Type B pancreatic cell (in vitro differentiated cells): ENCODE data around the gene DNAI2. TPM values are rescaled to one million over a fixed set of nuclear protein-coding genes. Genes with fewer than 3 reads are reported as not detected.

ENCODE experiments used
- DNase-seq: peaks from one replicate; pipeline ENCODE4 v3.0.0; 2021; ENCODE audit warnings: mixed read lengths; ENCODE audit not compliant: unreplicated experiment; ENCODE audit errors: extremely low spot score
- H3K27ac Mint-ChIP-seq: 2 replicates; pipeline ENCODE4 v1.8.0; 2021; ENCODE audit warnings: mild to moderate bottlenecking, mixed read lengths
- H3K27me3 Mint-ChIP-seq: 2 replicates; pipeline ENCODE4 v1.8.0; 2021; ENCODE audit warnings: mixed read lengths
- H3K36me3 Mint-ChIP-seq: 2 replicates; pipeline ENCODE4 v1.8.0; 2021; ENCODE audit warnings: mixed read lengths
- H3K4me1 Mint-ChIP-seq: one replicate; pipeline ENCODE4 v1.8.0; 2021; ENCODE audit warnings: mixed read lengths; ENCODE audit not compliant: unreplicated experiment
- H3K4me3 Mint-ChIP-seq: 2 replicates; pipeline ENCODE4 v1.8.0; 2021; ENCODE audit warnings: mild to moderate bottlenecking, mixed read lengths
- H3K9me3 Mint-ChIP-seq: 2 replicates; pipeline ENCODE4 v1.8.0; 2021; ENCODE audit warnings: mixed read lengths
- total RNA-seq: library from RNA; stranded (reverse); gene quantifications from 2 replicates; pipeline ENCODE4 v1.2.1, GENCODE V29; 2021; ENCODE audit warnings: low replicate concordance
- TF ChIP-seq, protein P1 (sequence below): fragments of 200-600 bp; sonication (generic); conservative IDR thresholded peaks from 2 replicates; pipeline ENCODE4 v1.5.0; 2021; ENCODE audit warnings: antibody characterized with exemption, mild to moderate bottlenecking

Gene DNAI2
- total RNA-seq, 1 donor from 2014 or later, result 0.87 TPM

- DNase-seq, result no peak
- Mint-ChIP-seq H3K36me3 (no peaks in the 10 kb centered on the region), H3K27me3 (peaks cover 28% of the 10 kb centered on the region), H3K9me3 (no peaks in the 10 kb centered on the region), H3K4me3 (no peak overlapping the region), H3K4me1 (peaks cover 32% of the 10 kb centered on the region), H3K27ac (no peak overlapping the region)
- TF ChIP-seq, protein P1, sequence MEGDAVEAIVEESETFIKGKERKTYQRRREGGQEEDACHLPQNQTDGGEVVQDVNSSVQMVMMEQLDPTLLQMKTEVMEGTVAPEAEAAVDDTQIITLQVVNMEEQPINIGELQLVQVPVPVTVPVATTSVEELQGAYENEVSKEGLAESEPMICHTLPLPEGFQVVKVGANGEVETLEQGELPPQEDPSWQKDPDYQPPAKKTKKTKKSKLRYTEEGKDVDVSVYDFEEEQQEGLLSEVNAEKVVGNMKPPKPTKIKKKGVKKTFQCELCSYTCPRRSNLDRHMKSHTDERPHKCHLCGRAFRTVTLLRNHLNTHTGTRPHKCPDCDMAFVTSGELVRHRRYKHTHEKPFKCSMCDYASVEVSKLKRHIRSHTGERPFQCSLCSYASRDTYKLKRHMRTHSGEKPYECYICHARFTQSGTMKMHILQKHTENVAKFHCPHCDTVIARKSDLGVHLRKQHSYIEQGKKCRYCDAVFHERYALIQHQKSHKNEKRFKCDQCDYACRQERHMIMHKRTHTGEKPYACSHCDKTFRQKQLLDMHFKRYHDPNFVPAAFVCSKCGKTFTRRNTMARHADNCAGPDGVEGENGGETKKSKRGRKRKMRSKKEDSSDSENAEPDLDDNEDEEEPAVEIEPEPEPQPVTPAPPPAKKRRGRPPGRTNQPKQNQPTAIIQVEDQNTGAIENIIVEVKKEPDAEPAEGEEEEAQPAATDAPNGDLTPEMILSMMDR, result no peak
Observed at GRCh38 chr17:74270333-74270732, 3.7 kb upstream of the DNAI2 start.

- H3K27me3 Mint-ChIP-seq, result peaks cover 37% of the 10 kb centered on the region
- H3K9me3 Mint-ChIP-seq, result no peaks in the 10 kb centered on the region
- no peak for DNase-seq
- TF ChIP-seq, protein P1, result no peak
- H3K4me1 Mint-ChIP-seq, result peaks cover 33% of the 10 kb centered on the region
- no peak overlapping the region for H3K27ac Mint-ChIP-seq
- H3K4me3 Mint-ChIP-seq, result no peak overlapping the region
- no peaks in the 10 kb centered on the region for H3K36me3 Mint-ChIP-seq
Observed at GRCh38 chr17:74271281-74271680, 2.8 kb upstream of the DNAI2 start.

- TF ChIP-seq, protein P1, result no peak
- DNase-seq, result no peak
- peaks cover 40% of the 10 kb centered on the region for H3K27me3 Mint-ChIP-seq
- H3K4me3 Mint-ChIP-seq, result peak overlapping the region; percentile 0
- H3K9me3 Mint-ChIP-seq, result no peaks in the 10 kb centered on the region
- peaks cover 39% of the 10 kb centered on the region for H3K4me1 Mint-ChIP-seq
- H3K27ac Mint-ChIP-seq, result no peak overlapping the region
- H3K36me3 Mint-ChIP-seq, result no peaks in the 10 kb centered on the region
Observed at GRCh38 chr17:74271901-74272561, 2.0 kb upstream of the DNAI2 start.

DNA sequence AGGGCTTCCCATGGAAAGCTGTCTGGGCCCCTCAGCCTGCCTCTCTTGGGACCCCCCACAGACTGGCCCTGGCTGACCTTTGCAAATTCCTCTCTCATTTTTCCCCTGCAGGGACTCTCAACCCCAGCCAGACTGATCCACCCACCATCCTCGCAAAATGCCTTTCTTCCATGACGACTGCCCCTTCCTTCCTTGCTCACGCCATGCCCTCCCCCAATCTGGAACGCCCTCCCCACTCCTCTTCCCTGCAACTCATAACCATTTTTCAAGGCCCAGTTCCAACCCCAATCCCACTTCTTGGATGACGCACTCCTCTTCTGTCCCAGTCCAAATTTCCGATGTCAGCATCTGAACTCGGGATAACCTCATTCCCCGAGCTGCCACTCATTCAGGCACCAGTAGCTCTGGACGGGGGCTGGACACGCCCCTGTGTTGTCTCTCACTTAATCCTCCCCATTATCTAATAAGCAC, 1.3 kb upstream of the DNAI2 start:
- H3K27ac Mint-ChIP-seq, result peak overlapping the region; percentile 23
- peaks cover 39% of the 10 kb centered on the region for H3K4me1 Mint-ChIP-seq

GRCh38 chr17:74274709-74275340, 791 bp downstream of the DNAI2 start:
- no peaks in the 10 kb centered on the region for H3K36me3 Mint-ChIP-seq
- no peak overlapping the region for H3K27ac Mint-ChIP-seq
- H3K4me3 Mint-ChIP-seq, result no peak overlapping the region

More for the DNA sequence above, 1.3 kb upstream of the DNAI2 start:
- Mint-ChIP-seq H3K27me3 (peaks cover 40% of the 10 kb centered on the region), H3K9me3 (no peaks in the 10 kb centered on the region), H3K4me3 (peak overlapping the region; percentile 35), H3K36me3 (no peaks in the 10 kb centered on the region)
- TF ChIP-seq, protein P1, result no peak
- no peak for DNase-seq

More at GRCh38 chr17:74274709-74275340, 791 bp downstream of the DNAI2 start:
- Mint-ChIP-seq H3K4me1 (peaks cover 39% of the 10 kb centered on the region), H3K27me3 (peaks cover 40% of the 10 kb centered on the region), H3K9me3 (no peaks in the 10 kb centered on the region)
- no peak for DNase-seq
- TF ChIP-seq, protein P1, result no peak
